HG03108 (cell line): ENCODE data around the gene ZNF594.
"Not testable (repeated sequence)": the region's sequence is repeated elsewhere in the genome, so short reads cannot be mapped to it uniquely, and the experiment has no call there.

Experiments used
- ATAC-seq: cut with Tn5 transposase; IDR thresholded peaks from one replicate; pipeline ENCODE4 v1.9.1; 2021; ENCODE audit warnings: moderate library complexity; ENCODE audit not compliant: unreplicated experiment

The ZNF594 gene

DNA sequence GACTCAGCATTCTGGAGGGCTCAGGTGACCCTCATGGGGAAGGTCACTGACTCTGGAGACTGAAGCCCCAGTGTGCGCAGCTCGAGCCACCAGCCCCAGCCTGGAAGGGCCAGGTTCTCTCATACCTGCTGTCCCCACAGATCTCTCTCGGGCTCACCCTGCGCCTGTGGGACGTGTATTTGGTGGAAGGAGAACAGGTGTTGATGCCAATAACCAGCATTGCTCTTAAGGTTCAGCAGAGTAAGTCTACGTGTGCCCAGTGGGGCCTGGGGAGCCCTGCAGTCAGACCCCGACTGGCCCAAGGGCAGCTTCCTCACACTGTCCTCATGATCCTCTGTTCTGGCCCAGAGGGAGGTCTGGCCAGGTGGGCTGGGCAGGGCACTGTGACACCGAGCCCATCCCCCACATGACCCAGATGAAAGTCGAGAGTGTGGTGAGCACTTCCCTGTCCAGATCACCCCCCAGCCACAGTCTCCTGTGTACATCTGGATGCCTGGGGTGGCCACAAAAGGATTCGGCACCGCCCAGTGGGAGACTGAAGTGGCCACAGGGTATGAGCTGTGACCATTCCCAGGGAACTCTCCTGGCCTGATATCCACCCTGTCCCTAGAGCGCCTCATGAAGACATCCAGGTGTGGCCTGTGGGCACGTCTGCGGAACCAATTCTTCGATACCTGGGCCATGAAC is 54.0 kb downstream of the ZNF594 start:
- ATAC-seq = not testable (repeated sequence)

DNA sequence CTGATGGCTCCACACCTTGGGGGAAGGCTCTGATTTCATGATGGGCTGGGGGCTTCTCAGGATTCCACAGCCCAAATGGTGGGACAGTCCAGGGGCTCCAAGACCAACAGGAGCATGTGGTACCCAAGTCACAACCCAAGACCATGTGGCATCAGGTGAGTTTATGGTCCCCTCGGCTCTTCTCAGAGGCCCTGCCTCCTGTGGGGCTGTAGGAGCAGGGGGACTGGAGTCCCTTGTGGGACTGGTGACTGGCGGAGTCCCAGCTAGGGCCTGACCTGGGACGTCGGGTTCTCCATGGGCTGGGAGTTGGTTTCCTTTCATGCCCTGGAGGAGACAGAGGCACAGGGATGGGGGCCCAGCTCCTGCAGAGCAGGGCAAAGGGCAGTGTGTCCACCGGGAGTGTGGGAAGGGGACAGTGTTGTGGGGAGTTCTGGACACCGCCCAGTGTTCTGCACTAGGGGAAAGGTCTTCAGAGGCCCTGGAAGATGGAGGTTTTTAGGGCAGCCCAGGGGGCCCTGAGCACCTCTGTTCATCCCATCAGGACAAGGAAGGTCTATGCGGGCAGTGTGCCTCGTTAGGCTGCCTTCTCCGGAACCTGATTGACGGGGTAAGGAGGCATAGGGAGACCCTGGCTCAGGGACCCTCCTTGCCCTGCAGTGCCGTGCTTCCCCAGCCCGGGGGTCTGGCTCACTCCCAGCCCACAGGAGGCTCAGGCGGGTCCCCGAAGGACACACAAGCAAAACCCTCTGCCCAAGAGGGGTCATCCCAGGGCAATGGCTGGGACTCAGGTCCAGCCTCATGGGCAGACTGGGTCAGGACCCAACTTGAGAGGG is 54.9 kb downstream of the ZNF594 start:
- not testable (repeated sequence) for ATAC-seq

DNA sequence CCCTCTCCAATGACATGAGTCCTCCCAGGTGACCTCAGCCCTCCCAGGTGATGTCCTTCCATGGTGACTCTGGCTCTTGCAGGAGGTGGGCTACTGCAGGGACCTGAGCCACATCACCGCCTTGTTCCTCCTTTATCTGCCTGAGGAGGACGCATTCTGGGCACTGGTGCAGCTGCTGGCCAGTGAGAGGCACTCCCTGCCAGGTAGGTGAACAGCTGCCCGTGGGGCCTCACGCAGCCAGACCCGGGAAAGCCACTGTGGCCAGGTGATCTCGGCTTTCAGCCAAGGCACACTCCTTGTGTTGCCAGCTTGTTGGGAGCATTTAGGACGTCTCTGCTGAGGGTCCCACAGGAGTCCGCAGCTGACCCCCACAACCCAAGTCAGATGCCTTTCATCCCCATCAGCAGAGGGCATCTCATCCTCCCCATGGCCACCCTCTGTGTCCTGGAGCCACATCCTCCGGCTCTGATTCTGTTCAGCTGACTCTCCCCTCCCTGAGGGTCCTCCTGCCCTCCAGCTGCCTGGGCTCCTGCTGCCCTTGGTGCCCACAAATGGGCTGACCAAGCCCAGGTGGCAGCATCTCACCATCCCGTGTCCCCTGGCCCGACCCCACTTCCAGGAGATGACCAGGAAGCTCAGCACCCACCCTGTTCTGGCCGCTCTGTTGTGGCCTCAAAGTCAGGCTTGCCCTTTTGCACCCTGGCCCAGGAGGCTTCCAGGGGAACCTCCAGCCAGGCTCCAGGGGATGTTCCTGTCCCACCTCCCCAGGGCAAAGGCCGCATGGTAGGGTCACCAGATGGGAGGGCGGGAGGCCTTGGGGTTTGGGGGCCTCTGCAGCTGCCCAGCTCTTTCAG is 55.7 kb downstream of the ZNF594 start:
- ATAC-seq = no peak

DNA sequence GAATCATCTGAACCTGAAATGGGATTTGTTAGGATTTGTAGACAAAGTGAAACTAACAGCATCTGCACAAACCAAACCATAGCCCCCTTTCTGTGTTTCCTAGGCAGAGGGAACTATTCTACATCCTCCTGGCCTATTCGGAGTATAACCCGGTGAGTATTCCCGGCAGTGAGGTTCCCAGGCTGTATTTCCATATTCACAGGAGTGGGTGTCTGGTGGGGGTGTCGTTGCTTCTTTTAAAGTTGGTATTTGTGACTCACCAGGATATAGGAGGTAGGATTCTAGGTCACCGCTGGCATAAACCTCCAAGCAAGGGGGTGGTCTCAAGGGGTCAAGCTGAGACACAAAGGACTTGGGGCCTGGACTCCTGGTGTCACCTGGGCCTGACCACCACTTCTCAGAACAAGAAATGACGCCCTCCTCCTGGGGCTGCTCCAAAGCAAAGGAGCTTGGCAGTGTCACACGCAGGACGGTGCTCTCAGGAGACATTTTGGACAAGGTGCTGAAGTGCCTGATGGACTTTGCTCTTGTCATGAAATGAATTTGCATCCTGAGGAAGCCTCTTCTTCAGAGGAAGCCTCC is 56.4 kb downstream of the ZNF594 start:
- not testable (repeated sequence) for ATAC-seq

DNA sequence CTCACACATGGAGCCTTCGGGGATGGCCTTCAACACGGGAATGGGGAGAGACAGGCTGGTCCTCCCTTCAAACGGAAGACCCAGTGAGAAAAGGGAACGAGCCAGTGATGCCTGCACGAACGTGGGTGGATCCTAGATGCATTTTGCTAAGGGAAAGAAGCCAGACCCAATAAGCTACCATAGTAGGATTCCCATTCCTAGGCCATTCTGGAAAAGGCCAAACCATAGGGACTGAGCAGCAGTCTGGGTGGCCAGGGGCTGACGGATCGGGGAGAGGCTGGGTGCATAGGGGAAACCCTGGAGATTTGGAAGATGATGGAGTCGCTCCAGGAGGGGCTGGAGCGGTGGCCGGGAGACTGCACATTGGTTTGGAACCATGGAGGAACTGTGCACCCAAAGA is 57.1 kb downstream of the ZNF594 start:
- not testable (repeated sequence) for ATAC-seq

DNA sequence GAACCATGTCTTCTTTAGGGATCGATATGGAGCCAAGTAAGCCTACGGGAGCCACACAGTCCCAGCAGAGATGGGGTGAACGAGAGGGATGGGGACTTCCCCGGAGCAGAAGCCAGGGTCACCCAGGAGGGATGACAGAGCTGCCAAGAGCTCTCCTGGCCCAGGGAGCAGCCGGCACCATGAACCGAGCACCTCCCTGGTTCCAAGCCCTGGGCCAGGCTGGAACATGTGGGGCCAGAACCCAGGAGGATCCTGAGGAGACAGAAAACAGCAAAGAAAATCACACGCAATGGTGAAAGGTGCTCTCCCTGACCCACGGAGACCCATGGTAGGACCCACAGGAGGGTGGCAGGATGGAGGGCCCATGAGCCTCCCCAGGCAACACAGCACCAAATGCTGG is 57.7 kb downstream of the ZNF594 start:
- not testable (repeated sequence) for ATAC-seq

DNA sequence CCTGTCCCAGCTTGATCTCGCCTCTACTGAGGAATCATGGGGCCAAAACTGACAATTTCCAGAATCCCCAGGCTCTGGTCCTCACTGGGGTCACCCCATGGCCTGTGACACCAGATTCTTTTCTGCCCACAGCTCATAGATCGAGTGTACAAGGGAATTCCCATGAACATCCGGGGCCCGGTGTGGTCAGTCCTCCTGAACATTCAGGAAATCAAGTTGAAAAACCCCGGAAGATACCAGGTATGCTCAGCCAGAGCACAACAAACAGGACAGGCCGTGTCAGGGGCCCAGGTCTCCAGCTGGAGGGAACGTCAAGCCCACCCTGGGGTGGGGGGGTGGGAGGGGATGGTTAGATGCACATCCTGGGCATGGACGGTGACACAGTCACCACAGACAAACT is 58.4 kb downstream of the ZNF594 start:
- ATAC-seq = no peak

DNA sequence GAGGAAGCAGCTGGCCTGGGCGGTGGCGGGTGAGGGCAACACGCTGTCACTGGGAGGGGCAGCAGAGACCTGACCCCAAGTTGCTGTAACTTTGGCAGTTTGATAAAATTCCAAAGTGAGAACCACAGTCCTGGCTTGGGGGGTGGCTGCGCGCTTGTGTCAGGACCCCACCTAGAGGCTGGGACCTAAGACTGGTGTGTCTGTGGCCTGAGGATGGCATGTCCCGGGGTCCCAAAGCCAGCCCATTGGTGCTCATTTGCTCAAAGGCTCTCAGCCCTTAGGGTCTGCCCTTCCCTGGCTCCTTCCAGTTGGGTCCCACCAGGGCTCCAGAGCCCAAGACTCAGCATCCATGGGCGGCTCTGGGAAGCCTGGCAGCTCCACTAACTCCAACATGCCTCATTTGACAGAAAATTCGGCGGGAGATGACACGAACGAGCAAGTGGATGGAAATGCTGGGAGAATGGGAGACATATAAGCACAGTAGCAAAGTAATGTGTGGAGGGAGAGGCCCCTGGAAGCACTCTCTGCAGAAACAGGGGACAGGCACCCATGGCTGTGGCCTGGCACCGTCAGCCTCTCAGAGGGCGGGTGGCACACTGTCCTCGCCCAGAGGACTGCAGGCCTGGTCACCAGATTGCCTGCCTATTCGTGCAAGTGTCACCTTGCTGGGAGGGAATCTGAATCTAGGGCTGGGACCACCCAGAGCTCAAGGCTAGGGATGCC is 59.0 kb downstream of the ZNF594 start:
- not testable (repeated sequence) for ATAC-seq

DNA sequence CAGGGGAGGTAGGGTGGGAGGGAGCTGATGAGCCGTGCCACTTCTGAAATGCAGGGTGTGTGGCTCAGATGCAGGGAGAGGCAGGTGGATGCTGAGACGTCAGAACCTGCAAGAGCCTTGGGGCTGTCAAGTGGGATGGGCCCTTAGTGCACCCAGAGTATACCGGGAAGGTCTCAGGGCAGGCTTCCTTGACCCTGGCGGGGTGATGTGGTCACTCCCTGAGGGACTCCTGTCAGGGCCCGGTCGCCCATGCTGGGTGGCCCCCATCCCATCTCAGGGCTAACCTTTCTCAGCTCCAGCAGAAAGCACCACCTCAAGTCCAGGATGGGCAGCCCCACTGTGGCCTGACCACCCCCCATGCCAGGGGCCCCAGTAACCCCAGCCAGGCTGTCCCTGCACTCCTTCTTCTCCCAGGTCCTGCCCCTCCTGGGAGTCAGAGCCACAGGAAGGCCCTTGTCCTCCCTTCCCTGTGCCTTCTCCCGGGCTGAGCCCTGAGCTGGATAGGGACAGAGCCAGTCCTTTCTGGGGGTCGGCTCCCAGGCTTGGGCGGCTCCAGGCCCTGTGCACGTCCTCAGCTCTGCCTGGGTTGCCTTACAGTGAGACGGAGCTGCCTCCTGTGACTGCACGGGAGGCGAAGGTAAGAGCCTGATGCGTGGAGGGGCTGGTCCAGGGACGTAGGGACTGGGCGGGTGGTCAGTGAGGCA is 59.7 kb downstream of the ZNF594 start:
- ATAC-seq = not testable (repeated sequence)

DNA sequence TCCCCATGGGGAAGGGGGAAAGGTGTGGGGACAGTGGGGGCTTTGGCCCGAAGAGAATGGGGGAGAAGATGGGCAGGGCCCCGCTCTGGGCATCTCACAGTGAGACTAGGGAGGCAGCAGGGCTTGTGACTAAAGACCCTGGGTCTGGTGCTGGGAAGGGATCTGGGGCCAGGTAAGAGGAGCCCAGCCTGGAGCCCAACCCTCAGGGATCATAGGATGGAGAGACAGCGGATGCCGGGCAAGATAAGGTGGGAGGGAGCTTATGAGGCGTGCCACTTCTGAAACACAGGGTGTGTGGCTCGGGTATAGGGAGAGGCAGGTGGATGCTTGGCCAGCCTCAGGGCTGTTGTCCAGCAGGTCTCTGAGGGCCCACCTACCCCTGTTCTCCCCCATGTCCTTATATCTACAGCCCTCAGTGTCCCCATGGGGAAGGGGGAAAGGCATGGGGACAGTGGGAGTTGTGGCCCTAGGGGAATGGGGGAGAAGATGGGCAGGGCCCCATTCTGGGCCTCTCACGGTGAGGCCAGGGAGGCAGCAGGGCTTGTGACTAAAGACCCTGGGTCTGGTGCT is 60.4 kb downstream of the ZNF594 start:
- ATAC-seq = no peak

DNA sequence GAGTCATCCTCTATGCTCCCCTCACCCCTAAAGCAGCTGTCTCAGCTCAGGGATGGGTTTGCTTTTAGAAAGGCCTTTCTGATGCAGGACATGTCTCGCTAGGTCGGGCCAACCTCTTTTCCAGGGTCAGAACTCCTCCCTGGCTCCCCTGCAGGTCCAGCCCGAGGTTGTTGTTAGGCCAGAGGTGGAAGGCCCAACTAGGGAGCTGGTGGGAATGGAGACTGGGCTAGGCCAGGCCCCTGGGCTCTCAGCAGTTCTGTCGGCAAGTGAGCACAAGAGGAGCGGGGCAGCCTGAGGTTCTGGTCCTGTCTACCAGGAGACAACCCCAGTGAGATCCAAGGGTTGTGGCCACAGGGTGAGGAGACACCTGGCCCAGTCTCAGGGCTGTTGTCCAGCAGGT is 61.0 kb downstream of the ZNF594 start:
- not testable (repeated sequence) for ATAC-seq

DNA sequence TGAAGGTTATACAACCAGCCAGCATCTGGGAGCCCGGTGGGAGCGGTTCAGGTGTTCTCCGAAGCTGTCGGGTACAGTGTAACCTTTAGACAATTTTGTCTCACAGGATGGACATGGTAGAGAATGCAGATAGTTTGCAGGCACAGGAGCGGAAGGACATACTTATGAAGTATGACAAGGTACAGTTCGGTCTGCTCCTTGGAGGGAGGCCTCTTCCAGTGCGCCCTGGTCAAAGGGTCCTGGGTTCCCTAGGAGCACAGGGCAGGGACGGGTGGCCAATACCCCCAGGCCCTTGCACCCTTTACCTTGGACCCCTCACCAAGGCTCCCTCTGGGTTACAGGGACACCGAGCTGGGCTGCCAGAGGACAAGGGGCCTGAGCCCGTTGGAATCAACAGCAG is 61.4 kb downstream of the ZNF594 start:
- not testable (repeated sequence) for ATAC-seq

DNA sequence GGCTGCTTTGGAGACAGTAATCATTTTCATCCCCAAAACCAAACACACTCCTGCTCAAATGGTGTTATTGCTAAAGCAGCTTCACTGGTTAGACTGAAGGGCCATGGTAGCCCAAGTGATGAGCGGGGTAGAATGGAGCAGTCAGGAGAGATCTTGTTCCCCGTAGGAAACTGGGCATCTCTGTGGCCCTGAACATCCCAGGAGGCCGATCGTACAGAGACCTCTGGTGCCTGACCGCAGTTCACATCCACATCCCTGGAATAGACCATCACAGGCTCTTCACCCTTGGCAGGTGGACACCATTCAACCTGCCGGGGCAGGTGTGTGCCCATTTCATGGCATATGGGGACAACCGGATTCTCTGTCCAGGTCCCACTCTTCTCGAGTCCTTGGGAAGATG is 61.9 kb downstream of the ZNF594 start:
- not testable (repeated sequence) for ATAC-seq
